ENCODE data around the gene OTX2.
A peak's percentile ranks its signal among the peaks of the same experiment; 100 is the strongest.

Gene OTX2

DNA sequence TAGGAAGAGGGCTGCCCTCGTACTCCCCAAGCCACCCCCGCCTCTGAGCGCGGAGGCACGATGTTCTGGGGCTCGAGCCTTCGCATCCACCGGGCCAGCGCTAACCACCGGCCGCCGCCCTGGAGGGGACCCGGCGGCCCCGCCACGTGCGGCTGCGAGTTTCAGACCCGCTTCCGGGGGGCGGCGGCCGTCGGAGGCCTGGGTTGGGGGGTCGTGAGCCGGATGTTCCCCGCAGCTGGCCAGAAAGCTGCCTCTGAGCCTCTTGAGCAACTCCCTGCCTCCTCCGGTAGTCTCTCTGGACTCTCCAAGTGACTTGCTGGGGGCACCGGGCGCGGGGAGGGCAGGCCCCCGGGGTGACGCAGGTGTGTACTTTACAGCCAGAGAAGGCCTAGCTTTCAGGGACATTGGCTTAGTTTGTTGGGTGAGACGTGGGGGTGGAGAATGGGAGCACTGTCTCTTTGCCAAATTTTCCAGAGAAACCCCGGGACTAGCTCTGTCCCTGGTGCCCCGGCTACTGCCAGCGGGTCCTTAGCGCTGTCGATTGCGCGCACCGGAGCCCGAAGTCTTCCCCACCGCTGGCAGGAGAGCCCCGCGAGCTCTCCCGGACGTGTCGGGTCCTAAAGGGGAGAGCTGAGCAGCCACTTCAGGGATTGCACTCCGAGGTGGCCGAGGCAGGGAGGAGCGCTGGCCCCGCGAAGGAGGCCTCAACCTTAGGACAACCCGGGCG lies 15.6 kb downstream of the OTX2 start:
- no peak for DNase-seq

DNA sequence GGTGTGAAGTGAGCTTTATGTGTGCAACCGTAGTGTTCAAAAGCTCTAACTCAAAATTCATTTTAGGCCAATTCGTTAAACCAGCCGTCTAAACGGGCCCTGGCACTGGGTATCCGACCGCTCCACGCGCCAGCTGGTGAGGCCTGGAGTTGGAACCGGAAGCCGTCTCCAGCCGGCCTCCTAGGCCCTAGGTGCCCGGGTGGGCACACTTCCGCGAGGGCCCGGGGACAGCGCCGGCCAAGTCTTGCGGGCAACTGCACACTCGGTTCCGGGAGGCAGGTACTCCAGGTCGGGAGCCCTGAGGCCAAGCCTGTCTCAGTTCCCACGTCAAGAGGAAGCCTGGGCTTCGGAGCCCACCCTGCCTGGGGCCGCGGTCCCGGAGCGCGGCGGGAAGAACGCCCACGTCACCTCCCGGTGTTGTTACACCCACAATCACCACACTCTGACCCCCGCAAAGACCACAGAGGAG lies 16.2 kb downstream of the OTX2 start:
- no peak for DNase-seq

DNA sequence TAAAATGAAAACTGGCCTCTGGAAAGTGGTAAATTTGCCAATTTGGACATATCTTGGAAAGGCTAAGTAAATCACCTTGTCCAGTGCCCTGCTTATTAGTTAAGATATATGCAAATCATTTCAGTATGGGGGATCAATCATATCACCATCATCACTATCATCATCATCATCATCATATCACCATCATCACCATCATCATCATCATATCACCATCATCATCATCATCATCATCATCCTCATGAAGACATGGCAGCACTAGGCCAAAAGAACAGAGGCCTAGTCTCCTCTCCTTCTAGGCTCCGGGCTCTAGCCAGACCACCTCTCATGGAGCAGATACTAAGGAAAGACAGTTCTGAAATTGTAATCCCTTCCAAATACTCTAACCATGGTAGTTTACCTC lies 20.3 kb downstream of the OTX2 start:
- no peak for DNase-seq

GRCh38 chr14:56787530-56787929 lies 22.7 kb downstream of the OTX2 start:
- DNase-seq, result no peak

- no peak for DNase-seq
Observed at GRCh38 chr14:56782711-56783110, 27.6 kb downstream of the OTX2 start.

- no peak for DNase-seq
Observed at GRCh38 chr14:56774503-56774902, 35.8 kb downstream of the OTX2 start.

- DNase-seq, result no peak
Observed at GRCh38 chr14:56770512-56770911, 39.8 kb downstream of the OTX2 start.

GRCh38 chr14:56760164-56760914 lies 49.9 kb downstream of the OTX2 start:
- DNase-seq, result no peak

DNA sequence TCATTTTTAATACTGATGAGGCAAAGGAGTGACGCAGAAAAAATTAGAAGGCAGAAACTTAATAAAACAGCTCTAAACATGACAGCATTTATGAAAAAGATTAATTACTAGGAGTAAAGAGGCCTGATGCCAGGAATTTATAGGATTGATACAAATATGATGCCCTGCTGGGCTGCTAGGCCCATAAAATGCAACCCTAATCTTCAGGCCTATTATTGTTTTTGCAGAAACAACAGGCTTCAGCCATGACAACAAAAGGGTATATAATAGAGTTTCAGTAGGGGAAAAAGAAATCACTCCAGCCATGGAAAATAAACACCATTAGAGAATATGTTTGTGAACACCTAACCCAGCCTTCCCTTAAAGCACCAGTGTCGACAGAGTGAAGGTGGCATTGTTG lies 50.6 kb downstream of the OTX2 start:
- no peak for DNase-seq

- DNase-seq, result no peak
Observed at GRCh38 chr14:56759094-56759493, 51.2 kb downstream of the OTX2 start.

DNA sequence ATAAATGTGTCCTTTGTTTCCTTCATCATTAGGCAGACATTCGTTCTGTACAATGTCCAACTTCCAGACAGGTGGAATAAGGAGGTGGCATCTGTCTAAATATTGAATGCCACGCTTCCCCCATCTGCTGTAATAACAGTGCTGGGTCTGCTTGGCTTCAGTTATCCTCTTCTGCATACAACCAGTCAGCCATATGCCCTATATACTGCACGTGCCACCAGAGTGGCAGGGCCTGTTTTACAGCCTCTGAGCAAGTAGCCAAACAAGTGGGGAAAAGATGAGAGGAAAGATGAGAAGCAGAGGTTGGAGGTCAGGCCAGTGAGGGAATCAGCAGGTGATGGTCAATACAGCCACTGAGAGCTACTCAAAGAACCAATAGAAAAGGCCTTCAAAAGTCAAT lies 55.4 kb downstream of the OTX2 start:
- DNase-seq, result peak; percentile 80

GRCh38 chr14:56753396-56753795 lies 56.9 kb downstream of the OTX2 start:
- DNase-seq, result no peak

GRCh38 chr14:56752428-56752827 lies 57.9 kb downstream of the OTX2 start:
- DNase-seq, result no peak

- no peak for DNase-seq
Observed at GRCh38 chr14:56751471-56751870, 58.8 kb downstream of the OTX2 start.
